Endothelial cell of umbilical vein (primary cell): ENCODE results near the gene SRD5A1. TPM values are rescaled to one million over a fixed set of nuclear protein-coding genes. Genes with fewer than 3 reads are reported as not detected.

ENCODE experiments used
- BruUV-seq: library from RNA; stranded (reverse); fragments of 400-500 nt; replicated peaks from 2 replicates; lab custom pipeline; 2021; lab: Mats Ljungman, UMichigan
- CTCF ChIA-PET: fragments of 300-600, 350-600 bp; sonication (Branson Sonifier 250); formaldehyde crosslinking; loops from one replicate; lab custom pipeline; 2021; ENCODE audit warnings: antibody characterized with exemption, inconsistent platforms; lab: Charles Lee
- POLR2A ChIA-PET: fragments of 300-600, 350-600 bp; sonication (Branson Sonifier 250); formaldehyde crosslinking; loops from one replicate; lab custom pipeline; 2021; ENCODE audit warnings: antibody characterized with exemption, inconsistent platforms; lab: Charles Lee
- DNase-seq: peaks from one replicate; pipeline ENCODE4 v3.0.0-alpha.2; 2011; ENCODE audit warnings: low read depth, low spot score
- FAIRE-seq: peaks from 2 replicates; lab custom pipeline; 2011; peaks lifted over from hg19 to GRCh38; lab: Jason Lieb, UNC
- H2AFZ ChIP-seq: 2 replicates; pipeline ENCODE4 v1.6.0; 2012; ENCODE audit warnings: low read depth, low read length, control low read depth, inconsistent platforms
- H3K27ac ChIP-seq: 2 replicates; pipeline ENCODE4 v1.5.1; 2011; ENCODE audit warnings: low read depth, mild to moderate bottlenecking, control low read depth, low read length, moderate library complexity; ENCODE audit not compliant: insufficient read depth
- H3K27me3 ChIP-seq, 2 experiments: 2 replicates each; pipeline versions ENCODE4 v1.6.0 to v1.6.1; 2011; ENCODE audit warnings: low read length in 2 of 2, mixed read lengths in 1 of 2; ENCODE audit not compliant: control insufficient read depth in 2 of 2, insufficient read depth in 2 of 2
- H3K36me3 ChIP-seq, 2 experiments: 2 replicates in 1 of 2; 3 replicates in 1 of 2; pipeline ENCODE4 v1.5.1; 2011; ENCODE audit warnings: low read length in 2 of 2, mild to moderate bottlenecking in 1 of 2, moderate library complexity in 1 of 2; ENCODE audit not compliant: control insufficient read depth in 2 of 2, insufficient read depth in 2 of 2; ENCODE audit errors: extremely low read depth in 1 of 2
- H3K4me1 ChIP-seq: 3 replicates; pipeline ENCODE4 v1.5.1; 2011; ENCODE audit warnings: mild to moderate bottlenecking, low read length; ENCODE audit not compliant: control insufficient read depth, insufficient read depth; ENCODE audit errors: extremely low read depth
- H3K4me2 ChIP-seq: 2 replicates; pipeline ENCODE4 v1.6.1; 2011; ENCODE audit warnings: low read length, control low read depth, mixed read lengths; ENCODE audit not compliant: insufficient read depth
- H3K4me3 ChIP-seq, 3 experiments: fragments of 200-600 bp in 1 of 3; sonication (generic), shearing (Covaris generic) in 1 of 3; replicated peaks in 1 of 3; 2 replicates each; pipeline ENCODE4 v1.5.1; 2011 to 2016; ENCODE audit warnings: control low read depth in 3 of 3, low read length in 3 of 3, mild to moderate bottlenecking in 2 of 3, inconsistent platforms in 1 of 3, low read depth in 1 of 3, moderate library complexity in 1 of 3; ENCODE audit not compliant: insufficient read depth in 1 of 3
- H3K79me2 ChIP-seq: 2 replicates; pipeline ENCODE4 v1.6.0; 2012; ENCODE audit warnings: low read length, inconsistent platforms; ENCODE audit not compliant: control insufficient read depth, insufficient read depth
- H3K9ac ChIP-seq: replicated peaks from 2 replicates; pipeline ENCODE3; 2011; ENCODE audit warnings: low read length, control low read depth; ENCODE audit not compliant: insufficient read depth; ENCODE audit errors: extremely low read depth
- H3K9me1 ChIP-seq: replicated peaks from 3 replicates; pipeline ENCODE4 v1.6.0; 2011; ENCODE audit warnings: mild to moderate bottlenecking, low read length; ENCODE audit not compliant: control insufficient read depth, insufficient read depth; ENCODE audit errors: extremely low read depth
- H3K9me3 ChIP-seq: replicated peaks from 2 replicates; pipeline ENCODE4 v1.5.1; 2012; ENCODE audit warnings: low read length, inconsistent platforms; ENCODE audit not compliant: control insufficient read depth, insufficient read depth
- H4K20me1 ChIP-seq: replicated peaks from 2 replicates; pipeline ENCODE3; 2011; ENCODE audit warnings: mild to moderate bottlenecking, low read length; ENCODE audit not compliant: control insufficient read depth, insufficient read depth; ENCODE audit errors: extremely low read depth
- EZH2 ChIP-seq: IDR thresholded peaks from 2 replicates; pipeline ENCODE4 v1.6.1; 2012; ENCODE audit warnings: borderline replicate concordance, low read depth, mild to moderate bottlenecking, moderate library complexity, low read length, inconsistent platforms; ENCODE audit not compliant: severe bottlenecking
- FOS ChIP-seq: IDR thresholded peaks from 2 replicates; pipeline ENCODE4 v1.6.1; 2011; ENCODE audit warnings: mild to moderate bottlenecking, low read length, moderate library complexity, borderline replicate concordance; ENCODE audit not compliant: insufficient read depth
- GATA2 ChIP-seq: IDR thresholded peaks from 2 replicates; pipeline ENCODE4 v1.7.0; 2011; ENCODE audit warnings: low read depth, mild to moderate bottlenecking, moderate library complexity, mixed read lengths, low read length; ENCODE audit not compliant: insufficient read length, insufficient read depth
- JUN ChIP-seq: IDR thresholded peaks from 2 replicates; pipeline ENCODE4 v1.6.1; 2011; ENCODE audit warnings: borderline replicate concordance, low read depth; ENCODE audit not compliant: insufficient read length, insufficient read depth
- MYC ChIP-seq: IDR thresholded peaks from one replicate; pipeline ENCODE4 v1.6.1; 2011; ENCODE audit warnings: mild to moderate bottlenecking, low read depth, low read length
- POLR2A ChIP-seq: IDR thresholded peaks from 2 replicates; pipeline ENCODE4 v1.6.1; 2012; ENCODE audit warnings: low read depth, mild to moderate bottlenecking, control low read depth, low read length
- POLR2AphosphoS5 ChIP-seq: IDR thresholded peaks from 2 replicates; pipeline ENCODE4 v1.6.1; 2012; ENCODE audit warnings: low read depth, mild to moderate bottlenecking, control low read depth, low read length, moderate library complexity; ENCODE audit not compliant: insufficient read depth
- dilution Hi-C: fragments of 300-500 bp; cut with MboI; formaldehyde crosslinking; loops from one replicate; pipeline ENCODE4 v1.15.0; 2019; ENCODE audit warnings: low sequenced_read_pairs; ENCODE audit not compliant: extremely low pct_ligation_motif_present
- intact Hi-C: fragments of 100-400 bp; cut with micrococcal nuclease; formaldehyde crosslinking; loops from one replicate; pipeline ENCODE4 v1.10.0; 2022
- polyA plus RNA-seq, 4 experiments: library from polyadenylated mRNA; depleted of rRNA in 3 of 4; stranded (reverse) in 3 of 4; unstranded in 1 of 4; fragments of >200 nt; gene quantifications; 2 replicates each; pipeline versions ENCODE4 v1.2.1 to v1.2.3, GENCODE V29; 2011 to 2012; ENCODE audit warnings: missing spikeins in 1 of 4
- total RNA-seq: library from RNA; stranded (reverse); gene quantifications from 2 replicates; pipeline ENCODE4 v1.2.3, GENCODE V29; 2021
- TF ChIP-seq, protein P1 (sequence below): IDR thresholded peaks from 2 replicates; pipeline ENCODE4 v1.6.1; 2011; ENCODE audit not compliant: insufficient read depth, insufficient read length
- TF ChIP-seq, protein P2 (sequence below), 2 donors: IDR thresholded peaks; 1 replicate in 1 of 2; 2 replicates in 1 of 2; pipeline ENCODE4 v1.5.1; 2011; ENCODE audit warnings: low read length in 2 of 2, mild to moderate bottlenecking in 2 of 2, moderate library complexity in 2 of 2, control low read depth in 1 of 2, inconsistent platforms in 1 of 2, low read depth in 1 of 2; ENCODE audit not compliant: insufficient read depth in 1 of 2; ENCODE audit errors: extremely low read depth in 1 of 2

The SRD5A1 gene
- total and polyA plus RNA-seq, 2 donors (not counting 3 experiments of a cell fraction or from before 2014, with no cell fraction given), result 11.6 to 14.8 TPM

DNA sequence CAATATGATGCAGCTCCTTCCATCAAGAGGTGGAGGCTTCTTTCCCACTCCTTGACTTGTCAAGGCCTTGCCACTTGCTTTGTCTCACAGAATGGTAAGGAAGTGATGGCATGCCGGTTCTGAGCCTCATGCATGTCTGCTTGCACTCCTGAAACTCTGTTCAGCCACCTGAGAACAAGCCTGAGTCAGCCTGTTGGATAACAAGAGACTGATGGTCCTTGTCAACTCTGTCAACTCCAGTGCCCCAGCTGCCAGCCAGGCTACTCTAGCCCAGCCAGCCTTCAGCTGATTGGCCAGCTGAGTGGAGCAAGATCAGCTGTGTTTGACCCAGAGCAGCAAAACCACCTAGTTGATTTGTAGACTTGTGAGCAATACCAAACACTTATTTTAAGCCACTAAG is 75.6 kb downstream of the SRD5A1 start:
- no peak overlapping the region for H3K4me3 ChIP-seq
- no peaks in the 10 kb centered on the region for H3K9me1 ChIP-seq
- no peak overlapping the region for H3K4me2 ChIP-seq
- dilution Hi-C loops, result no loop called here
- H3K27ac ChIP-seq, result no peak overlapping the region
- no peaks in the 10 kb centered on the region for H3K36me3 ChIP-seq
- intact Hi-C loops, result no loop called here
- no peak overlapping the region for H3K9ac ChIP-seq
- DNase-seq, result no peak
- peaks cover 3% of the 10 kb centered on the region for H3K4me1 ChIP-seq
- CTCF ChIA-PET, result interaction anchor here (1.0 kb wide), 1 partner anchor 36 kb away, joined by 3 read pairs; no protein-coding TSS in a partner anchor
- TF ChIP-seq, protein P1, sequence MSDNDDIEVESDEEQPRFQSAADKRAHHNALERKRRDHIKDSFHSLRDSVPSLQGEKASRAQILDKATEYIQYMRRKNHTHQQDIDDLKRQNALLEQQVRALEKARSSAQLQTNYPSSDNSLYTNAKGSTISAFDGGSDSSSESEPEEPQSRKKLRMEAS, result no peak
- H2AFZ ChIP-seq, result no peak overlapping the region
- H3K27me3 ChIP-seq, result no peaks in the 10 kb centered on the region
- no TSS peak for BruUV-seq
- POLR2A ChIA-PET, result no interaction called here
- no peaks in the 10 kb centered on the region for H4K20me1 ChIP-seq
- no peaks in the 10 kb centered on the region for H3K79me2 ChIP-seq
- FAIRE-seq, result no peak
- H3K9me3 ChIP-seq, result no peaks in the 10 kb centered on the region

DNA sequence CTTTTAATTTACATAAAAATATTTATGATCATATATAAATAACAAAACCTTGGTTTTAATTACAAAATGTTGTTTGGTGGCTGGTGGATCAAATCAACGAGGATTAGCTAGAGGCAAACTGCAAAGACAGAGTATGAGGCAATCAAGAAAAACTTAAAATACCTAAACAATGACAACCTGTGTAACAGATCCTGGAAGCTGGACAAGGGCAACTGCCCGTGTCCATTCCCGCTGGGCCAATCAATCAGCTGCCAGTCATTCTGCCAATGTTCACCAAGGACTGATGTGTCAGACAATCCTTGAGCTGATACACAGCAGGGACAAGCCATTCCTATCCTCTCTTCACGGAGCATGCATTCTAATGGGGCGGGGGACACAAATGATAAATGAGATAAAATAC is 76.8 kb downstream of the SRD5A1 start:
- peaks cover 10% of the 10 kb centered on the region for H3K79me2 ChIP-seq
- H3K9me1 ChIP-seq, result no peaks in the 10 kb centered on the region
- no peaks in the 10 kb centered on the region for H3K27me3 ChIP-seq
- BruUV-seq, result no TSS peak
- no peaks in the 10 kb centered on the region for H3K9me3 ChIP-seq
- dilution Hi-C loops, result no loop called here
- H3K4me2 ChIP-seq, result no peak overlapping the region
- no peak overlapping the region for H3K27ac ChIP-seq
- DNase-seq (no peak), FAIRE-seq (no peak)
- no peaks in the 10 kb centered on the region for H3K36me3 ChIP-seq
- H3K4me3 ChIP-seq, result no peak overlapping the region
- no peaks in the 10 kb centered on the region for H4K20me1 ChIP-seq
- ChIA-PET POLR2A (no interaction called here), CTCF (no interaction called here)
- no peak overlapping the region for H3K9ac ChIP-seq
- H3K4me1 ChIP-seq, result peaks cover 4% of the 10 kb centered on the region
- no peak for TF ChIP-seq MYC
- TF ChIP-seq GATA2, result no peak
- TF ChIP-seq FOS, result no peak
- no peak for TF ChIP-seq POLR2AphosphoS5
- TF ChIP-seq, protein P2, sequence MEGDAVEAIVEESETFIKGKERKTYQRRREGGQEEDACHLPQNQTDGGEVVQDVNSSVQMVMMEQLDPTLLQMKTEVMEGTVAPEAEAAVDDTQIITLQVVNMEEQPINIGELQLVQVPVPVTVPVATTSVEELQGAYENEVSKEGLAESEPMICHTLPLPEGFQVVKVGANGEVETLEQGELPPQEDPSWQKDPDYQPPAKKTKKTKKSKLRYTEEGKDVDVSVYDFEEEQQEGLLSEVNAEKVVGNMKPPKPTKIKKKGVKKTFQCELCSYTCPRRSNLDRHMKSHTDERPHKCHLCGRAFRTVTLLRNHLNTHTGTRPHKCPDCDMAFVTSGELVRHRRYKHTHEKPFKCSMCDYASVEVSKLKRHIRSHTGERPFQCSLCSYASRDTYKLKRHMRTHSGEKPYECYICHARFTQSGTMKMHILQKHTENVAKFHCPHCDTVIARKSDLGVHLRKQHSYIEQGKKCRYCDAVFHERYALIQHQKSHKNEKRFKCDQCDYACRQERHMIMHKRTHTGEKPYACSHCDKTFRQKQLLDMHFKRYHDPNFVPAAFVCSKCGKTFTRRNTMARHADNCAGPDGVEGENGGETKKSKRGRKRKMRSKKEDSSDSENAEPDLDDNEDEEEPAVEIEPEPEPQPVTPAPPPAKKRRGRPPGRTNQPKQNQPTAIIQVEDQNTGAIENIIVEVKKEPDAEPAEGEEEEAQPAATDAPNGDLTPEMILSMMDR (IDR thresholded peaks at IDR 0.05; ENCODE audit: extremely low read depth in 1 of 2, insufficient read depth in 1 of 2, low read depth in 1 of 2, low read length in 2 of 2), result no peak
- TF ChIP-seq JUN, result no peak
- TF ChIP-seq POLR2A, result no peak
- TF ChIP-seq, protein P1, result no peak
- TF ChIP-seq EZH2, result no peak
- no peak overlapping the region for H2AFZ ChIP-seq
- intact Hi-C loops, result no loop called here
